ENCODE measurements around the gene MED14. TPM values are rescaled to one million over a fixed set of nuclear protein-coding genes. Genes with fewer than 3 reads are reported as not detected.

Gene MED14
- total RNA-seq, 1 experiment from 2014 or later: 83.3 TPM

- TF ChIP-seq ATF6 (CRISPR knock-in tag; IDR thresholded peaks at IDR 0.05): no peak
- no peak for TF ChIP-seq PRDM15 (CRISPR knock-in tag; IDR thresholded peaks at IDR 0.05)
- no peak for TF ChIP-seq ZMAT4 (CRISPR knock-in tag; IDR thresholded peaks at IDR 0.05)
- no peak for TF ChIP-seq HMGXB4 (CRISPR knock-in tag; IDR thresholded peaks at IDR 0.05)
- no peak for TF ChIP-seq ZBTB43 (CRISPR knock-in tag; IDR thresholded peaks at IDR 0.05)
- no peak for TF ChIP-seq FOXK1 (CRISPR knock-in tag; IDR thresholded peaks at IDR 0.05)
These were observed 21.7 kb upstream of the MED14 start (continued) for GRCh38 chrX:40757058-40757457.

- POLR2A ChIA-PET: interaction anchor here (0.5 to 0.6 kb wide), 2 partner anchors 25 to 33 kb away, joined by 3 read pairs; no protein-coding TSS in a partner anchor
- ATAC-seq (peak; percentile 67), DNase-seq (ENCODE audit: low spot score) (no peak)
- no peak overlapping the region for H3K27ac Mint-ChIP-seq
- CTCF ChIA-PET: interaction anchor here (0.6 to 1.2 kb wide), 2 partner anchors 20 to 150 kb away, joined by 3 to 4 read pairs; partner anchors contain the start of gene MED14
- no peak overlapping the region for H3K4me3 Mint-ChIP-seq
- H3K4me1 Mint-ChIP-seq: no peaks in the 10 kb centered on the region
- no peaks in the 10 kb centered on the region; the same call in 1 of the 2 replicates for H3K27me3 Mint-ChIP-seq (ENCODE audit: low read depth)
- H3K36me3 Mint-ChIP-seq: no peaks in the 10 kb centered on the region
- H3K9me3 Mint-ChIP-seq: peaks cover 21% of the 10 kb centered on the region
- TF ChIP-seq ZNF263 (CRISPR knock-in tag; IDR thresholded peaks at IDR 0.05; ENCODE audit: low read depth) (no peak), SP1 (CRISPR knock-in tag; conservative IDR thresholded peaks at IDR 0.05) (no peak), FOXK1 (CRISPR knock-in tag; IDR thresholded peaks at IDR 0.05) (no peak), MLX (CRISPR knock-in tag; IDR thresholded peaks at IDR 0.05) (no peak), MYBL2 (CRISPR knock-in tag; IDR thresholded peaks at IDR 0.05) (no peak), HMGXB4 (CRISPR knock-in tag; IDR thresholded peaks at IDR 0.05) (no peak), ARID4B (CRISPR knock-in tag; IDR thresholded peaks at IDR 0.05; ENCODE audit: borderline replicate concordance) (no peak), ELF4 (CRISPR knock-in tag; IDR thresholded peaks at IDR 0.05; ENCODE audit: low read depth) (no peak), ZNF425 (CRISPR knock-in tag; conservative IDR thresholded peaks at IDR 0.05) (no peak)
These were observed 20.2 kb upstream of the MED14 start for GRCh38 chrX:40755291-40756249.

Measured in WTC11 (cell line).